ENCODE measurements around the gene VPS54.

Gene VPS54

DNA sequence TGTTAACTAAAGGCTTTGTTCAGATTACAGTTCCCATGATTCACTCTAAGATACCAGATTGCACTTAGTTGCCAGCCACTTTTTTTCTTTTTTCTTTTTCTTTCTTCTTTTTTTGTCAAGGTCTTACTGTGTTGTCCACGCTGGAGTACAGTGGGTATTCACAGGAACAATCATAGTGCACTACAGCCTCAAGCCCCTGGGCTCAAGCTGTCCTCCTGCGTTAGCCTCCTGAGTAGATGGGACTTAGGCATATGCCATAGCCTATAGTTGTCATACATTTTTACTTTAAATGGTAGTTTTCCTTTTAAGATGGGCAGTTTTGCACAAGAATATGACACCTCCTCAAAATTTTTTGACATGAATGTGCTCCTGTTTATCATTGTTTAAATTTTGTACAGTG lies 175.4 kb downstream of the VPS54 start:
- no peak for DNase-seq (ENCODE audit: low read depth in 3 of 3)

DNA sequence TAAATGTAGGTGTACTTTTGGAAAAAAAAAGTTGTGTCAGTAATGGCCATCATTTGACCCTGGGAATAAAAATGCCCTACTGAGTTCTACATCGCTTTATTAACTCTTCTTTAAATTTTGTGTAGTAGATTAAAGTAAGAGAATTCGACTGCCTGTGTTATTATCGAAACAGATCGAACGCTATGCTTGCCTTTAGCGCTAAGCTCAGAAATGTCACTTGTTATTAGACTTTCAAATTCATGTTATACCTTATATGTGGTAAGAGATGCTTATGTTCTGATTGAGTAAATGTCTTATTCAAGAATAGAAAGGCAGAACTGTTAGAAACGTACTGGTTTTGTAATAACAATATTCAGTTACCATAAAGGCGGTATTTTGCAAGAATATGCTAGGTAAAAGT lies 176.1 kb downstream of the VPS54 start:
- no peak for DNase-seq (ENCODE audit: low read depth in 3 of 3)

DNA sequence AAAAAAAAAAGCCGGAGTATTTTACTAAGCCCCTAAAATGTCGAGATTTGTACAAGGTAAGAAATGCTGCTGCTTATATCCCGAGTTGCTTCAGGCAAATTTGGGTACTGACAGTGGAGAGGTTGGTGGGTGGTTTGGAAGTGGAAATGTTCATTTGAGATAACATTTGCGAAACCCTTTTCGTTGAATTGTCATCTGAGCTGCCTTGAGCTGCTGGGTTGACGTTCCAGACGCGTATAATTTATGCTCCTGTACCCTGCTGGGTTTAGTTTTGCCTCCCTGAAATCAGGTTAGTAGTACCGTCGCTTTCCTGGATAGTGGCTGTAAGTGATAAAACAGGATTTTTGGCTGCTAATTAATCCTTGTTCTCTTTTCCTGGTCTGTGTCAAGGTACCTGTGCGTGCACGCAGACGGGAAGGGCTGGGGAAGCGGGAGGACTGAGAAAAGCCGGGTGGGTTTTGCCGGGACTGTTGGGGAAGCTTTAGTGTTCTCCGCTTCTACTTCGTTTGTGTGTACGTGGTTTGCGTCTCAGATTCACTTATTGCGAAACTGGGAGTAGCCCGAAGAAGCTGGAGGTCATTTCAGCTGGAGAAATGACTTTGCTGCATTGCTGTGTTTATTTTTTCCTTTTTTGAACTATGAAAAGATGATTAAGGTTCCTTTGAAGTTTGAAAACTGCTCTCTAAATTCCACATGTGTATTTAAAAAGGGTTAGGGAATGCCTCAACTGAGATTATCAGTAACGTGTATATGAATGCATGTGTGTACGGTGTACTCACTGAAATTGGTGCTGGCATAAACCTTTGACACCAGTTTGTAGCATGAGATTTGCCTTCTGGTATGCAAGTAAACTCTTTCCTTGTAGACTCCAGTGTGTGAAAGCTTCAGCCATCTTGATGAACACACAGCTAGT lies 176.8 kb downstream of the VPS54 start:
- no peak for DNase-seq (ENCODE audit: low read depth in 3 of 3)
